Measurements from ENCODE around the gene VPS26B.
"Not testable (repeated sequence)": the region's sequence is repeated elsewhere in the genome, so short reads cannot be mapped to it uniquely, and the experiment has no call there.

The VPS26B gene

GRCh38 chr11:134283461-134284230 lies 59.2 kb downstream of the VPS26B start:
- DNase-seq = no peak

- DNase-seq = not testable (repeated sequence)
Observed at GRCh38 chr11:134284349-134284748, 59.9 kb downstream of the VPS26B start.

GRCh38 chr11:134287561-134287960 lies 63.1 kb downstream of the VPS26B start:
- no peak for DNase-seq

- no peak for DNase-seq
Observed at GRCh38 chr11:134288486-134288885, 64.0 kb downstream of the VPS26B start.

GRCh38 chr11:134289167-134289566 lies 64.7 kb downstream of the VPS26B start:
- DNase-seq = no peak

- DNase-seq = no peak
Observed at GRCh38 chr11:134289789-134290188, 65.3 kb downstream of the VPS26B start.

- no peak for DNase-seq
Observed at GRCh38 chr11:134290646-134291045, 66.2 kb downstream of the VPS26B start.

- DNase-seq = no peak
Observed at GRCh38 chr11:134291196-134291595, 66.7 kb downstream of the VPS26B start.

GRCh38 chr11:134292661-134293060 lies 68.2 kb downstream of the VPS26B start:
- no peak for DNase-seq

GRCh38 chr11:134293119-134294113 lies 68.9 kb downstream of the VPS26B start:
- no peak for DNase-seq

GRCh38 chr11:134294664-134295063 lies 70.2 kb downstream of the VPS26B start:
- no peak for DNase-seq
